HG03196 (cell line): ENCODE data around the gene CACNB2.
"Not testable (repeated sequence)": the region's sequence is repeated elsewhere in the genome, so short reads cannot be mapped to it uniquely, and the experiment has no call there.

Source experiments
- ATAC-seq: cut with Tn5 transposase; IDR thresholded peaks from one replicate; pipeline ENCODE4 v1.9.1; 2021; ENCODE audit not compliant: unreplicated experiment

Gene CACNB2

DNA sequence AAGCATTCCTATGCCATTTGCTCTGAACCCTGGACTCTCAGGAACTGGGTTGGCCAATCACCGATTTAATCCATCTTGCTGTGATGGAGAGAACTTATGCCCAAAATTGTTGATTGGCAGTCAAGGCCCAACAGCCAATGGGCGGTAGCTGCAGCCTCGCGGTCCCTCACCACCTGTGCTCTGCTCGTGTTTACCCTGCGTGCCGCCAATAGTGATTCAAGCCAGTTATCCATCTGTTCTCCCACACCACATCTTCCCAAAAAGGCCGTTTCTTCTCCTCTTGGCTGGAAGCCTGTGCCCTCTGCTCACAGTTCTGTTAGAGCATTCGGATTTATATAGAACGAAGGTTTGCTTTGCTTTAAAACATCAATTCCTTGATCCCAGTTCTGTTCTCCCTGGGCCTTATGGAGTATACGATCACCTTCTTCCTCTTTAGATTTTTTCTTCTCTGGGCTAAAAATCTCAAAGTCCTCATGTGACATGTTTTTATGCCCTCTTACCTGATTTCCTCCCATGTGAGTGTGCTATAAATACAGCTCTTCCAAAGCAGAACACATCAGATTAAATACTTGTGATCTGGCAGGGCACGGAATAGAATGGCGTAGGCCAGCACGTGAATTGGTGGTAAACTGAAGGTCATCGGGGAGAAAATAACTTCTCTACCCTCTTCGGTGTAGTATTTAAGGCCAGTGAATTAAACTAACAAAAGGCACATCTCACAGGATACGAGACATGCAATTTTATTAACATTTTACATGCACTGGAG is 298.3 kb downstream of the CACNB2 start:
- ATAC-seq: no peak

DNA sequence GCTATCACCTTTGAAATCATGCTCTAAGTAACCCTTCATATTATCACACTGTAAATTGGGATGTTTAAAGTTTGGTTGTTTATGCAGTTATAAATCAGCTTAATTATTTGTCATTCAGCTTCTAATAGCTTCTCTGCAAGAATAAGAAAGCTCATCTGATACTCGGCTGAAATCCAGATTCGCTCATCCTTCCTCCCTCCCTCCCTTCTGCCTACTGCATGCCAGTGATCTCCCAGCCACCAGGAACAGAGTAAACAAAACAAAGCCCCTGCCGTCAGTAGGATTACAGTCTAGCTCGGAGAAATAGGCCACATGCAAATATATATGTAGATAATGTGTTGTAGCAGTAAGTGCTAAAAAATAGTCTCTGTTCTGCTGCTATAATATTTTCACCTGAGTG is 299.4 kb downstream of the CACNB2 start:
- ATAC-seq: no peak

DNA sequence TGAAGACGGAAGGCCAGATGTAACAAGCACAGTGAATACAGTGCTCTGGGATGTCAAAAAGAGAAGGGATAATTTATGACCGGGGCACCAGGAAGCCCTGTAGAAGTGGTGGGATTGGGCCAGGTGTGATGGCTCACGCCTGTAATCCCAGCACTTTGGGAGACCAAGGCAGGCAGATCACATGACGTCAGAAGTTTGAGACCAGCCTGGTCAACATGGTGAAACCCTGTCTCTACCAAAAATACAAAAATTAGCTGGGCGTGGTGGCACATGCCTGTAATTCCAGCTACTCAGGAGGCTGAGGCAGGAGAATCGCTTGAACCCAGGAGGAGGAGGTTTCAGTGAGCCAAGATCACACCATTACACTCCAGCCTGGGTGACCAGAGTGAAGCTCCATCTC is 305.4 kb downstream of the CACNB2 start:
- ATAC-seq: not testable (repeated sequence)

DNA sequence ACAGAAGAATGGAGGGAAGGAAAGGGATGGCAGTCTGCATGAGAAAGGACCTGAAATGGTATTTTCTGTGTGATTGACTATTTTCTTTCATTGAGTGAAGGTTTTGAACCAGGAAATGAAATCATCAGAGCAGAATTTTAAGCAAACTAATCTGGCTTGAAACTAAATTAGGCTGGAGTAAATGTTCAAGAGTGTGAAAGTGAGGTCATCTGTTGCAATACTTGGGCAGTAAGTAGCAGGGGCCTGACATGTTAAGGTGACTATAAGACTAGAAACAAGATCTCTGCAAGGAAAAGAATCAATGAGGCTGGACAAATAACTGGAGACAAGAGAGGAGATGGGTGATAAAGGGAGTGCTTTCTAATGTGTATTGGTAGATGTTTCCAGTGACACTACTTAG is 306.0 kb downstream of the CACNB2 start:
- ATAC-seq: no peak

DNA sequence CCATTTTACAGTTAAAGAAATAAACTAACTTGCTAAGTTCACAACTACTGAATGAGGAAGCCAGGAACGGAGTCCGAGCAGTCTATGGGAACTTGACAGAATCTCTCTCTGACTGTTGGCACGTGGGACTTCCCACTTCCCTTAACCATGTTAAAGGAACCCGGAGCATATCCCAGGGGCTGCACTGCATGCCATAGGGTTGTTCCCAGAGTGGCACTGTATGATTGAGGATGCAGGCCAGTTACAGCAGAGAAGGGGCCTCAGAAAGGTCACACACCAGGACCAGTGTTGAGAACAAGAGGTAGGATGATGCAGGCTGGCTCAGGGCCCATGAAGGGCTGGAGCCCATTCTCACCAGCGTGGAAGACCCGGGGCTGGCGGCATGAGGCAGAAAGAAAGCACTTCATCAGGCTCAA is 309.4 kb downstream of the CACNB2 start:
- ATAC-seq: no peak

DNA sequence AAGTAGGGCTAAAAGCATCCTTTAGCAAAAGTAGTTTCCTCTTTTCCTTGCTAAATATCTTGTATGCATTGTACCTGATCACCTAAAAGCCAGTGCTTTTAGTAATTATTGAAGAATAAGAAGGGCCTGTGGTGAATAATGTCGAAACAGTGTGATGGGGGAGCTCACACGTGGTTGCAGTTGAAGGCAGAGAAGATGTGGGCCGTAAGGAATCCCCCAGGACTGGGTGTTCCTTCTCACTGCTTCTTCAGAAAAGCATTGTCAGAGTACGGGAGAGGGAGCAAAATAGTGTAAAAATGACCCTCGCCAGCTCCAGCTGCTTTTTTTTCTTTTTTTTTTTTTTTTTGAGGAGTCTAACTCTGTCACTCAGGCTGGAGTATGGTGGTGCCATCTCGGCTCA is 310.1 kb downstream of the CACNB2 start:
- no peak for ATAC-seq

DNA sequence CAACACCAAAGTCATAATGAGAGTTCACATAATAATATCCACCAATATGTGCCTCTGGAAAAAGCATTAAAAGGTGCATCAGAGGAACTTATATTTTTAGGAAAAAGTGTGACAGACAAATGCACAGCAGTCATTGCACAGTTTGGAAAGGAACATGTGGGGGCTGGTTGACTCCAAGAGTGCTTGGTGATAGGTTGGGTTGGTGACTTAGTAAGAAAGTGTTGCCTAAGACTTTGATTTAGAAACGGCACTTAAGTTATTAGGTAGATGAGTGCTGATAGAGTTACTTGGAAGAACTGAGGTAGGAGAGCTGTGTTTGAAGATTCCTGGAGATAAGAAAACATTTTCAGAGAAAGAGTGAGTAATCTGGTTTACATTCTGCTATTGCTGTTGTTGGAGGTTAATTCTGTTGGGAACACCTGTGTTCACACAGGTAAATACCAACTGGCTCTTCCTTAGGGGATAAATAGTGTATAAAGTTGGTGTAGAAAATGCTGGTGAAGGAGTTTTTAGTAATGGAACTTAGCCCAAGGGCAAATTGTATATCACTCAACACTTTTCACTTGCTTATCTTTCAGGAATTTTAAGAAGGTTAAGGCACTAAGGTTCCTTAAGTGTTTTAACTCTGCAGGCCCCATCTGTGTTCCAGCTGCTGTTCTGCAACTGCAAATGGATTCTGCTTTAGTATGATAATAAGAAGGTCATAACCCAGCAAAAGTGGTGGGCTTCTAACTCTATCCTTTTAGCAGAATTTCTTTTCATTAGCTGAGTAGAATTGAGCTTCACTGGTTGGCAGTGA is 315.1 kb downstream of the CACNB2 start:
- ATAC-seq: no peak

DNA sequence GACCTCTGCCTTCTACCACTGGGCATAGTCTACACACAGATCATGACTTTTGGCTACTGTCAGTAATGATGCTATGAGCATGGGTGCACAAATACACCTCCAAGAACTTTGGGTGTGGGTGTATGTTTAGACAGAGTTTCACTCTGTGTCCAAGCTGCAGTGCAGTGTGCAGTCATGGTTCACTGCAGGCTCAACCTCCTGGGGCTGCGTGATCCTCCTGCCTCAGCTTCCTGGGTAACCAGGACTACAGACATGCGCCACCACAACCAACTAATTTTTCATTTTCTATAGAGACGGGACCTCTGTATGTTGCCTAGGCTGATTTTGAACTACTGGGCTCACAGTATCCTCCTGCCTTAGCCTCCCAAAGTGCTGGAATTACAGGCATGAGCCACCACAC is 316.8 kb downstream of the CACNB2 start:
- ATAC-seq: peak; percentile 99

DNA sequence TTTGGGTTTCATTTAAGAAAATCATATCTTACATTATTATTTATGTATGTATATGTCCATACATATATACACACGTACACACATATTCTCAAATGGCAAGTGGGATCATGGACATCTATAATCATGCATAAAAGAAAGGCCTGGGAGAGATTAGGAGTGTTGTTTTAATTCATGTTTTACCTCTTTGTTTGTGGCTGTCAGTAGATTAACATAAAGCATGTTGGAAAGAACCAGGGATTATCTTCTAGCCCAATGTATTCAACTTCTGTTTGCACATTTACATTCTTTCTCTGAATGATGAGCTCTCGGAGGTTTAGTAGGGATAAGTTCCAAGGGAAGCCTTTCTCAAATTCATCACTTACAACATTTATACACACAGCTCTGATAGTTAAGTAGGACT is 319.8 kb downstream of the CACNB2 start:
- no peak for ATAC-seq

DNA sequence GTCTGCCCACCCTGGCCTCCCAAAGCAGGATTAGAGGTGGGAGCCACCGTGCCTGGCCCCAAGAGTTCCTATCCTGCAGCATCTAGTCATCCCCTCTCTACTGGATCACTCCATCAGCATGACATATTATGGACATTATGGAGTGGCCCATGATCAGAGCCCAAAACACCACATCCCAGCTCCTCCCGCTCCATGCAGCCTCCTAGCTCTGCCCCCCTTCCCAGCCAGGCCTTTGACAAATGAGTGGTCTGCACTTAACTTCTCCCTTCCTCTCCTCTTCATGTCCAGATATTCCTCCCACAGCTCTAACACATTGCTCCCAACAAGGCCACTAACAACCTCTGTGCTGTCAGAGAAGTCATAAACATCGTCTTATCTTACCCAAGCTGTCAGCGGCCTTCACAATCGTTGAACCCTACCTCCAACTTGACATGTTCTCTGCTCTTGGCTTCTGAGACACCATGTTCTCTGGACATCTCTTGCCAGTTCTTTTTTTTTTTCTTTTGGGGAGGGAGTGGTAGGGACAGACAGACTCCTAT is 323.5 kb downstream of the CACNB2 start:
- ATAC-seq: no peak

DNA sequence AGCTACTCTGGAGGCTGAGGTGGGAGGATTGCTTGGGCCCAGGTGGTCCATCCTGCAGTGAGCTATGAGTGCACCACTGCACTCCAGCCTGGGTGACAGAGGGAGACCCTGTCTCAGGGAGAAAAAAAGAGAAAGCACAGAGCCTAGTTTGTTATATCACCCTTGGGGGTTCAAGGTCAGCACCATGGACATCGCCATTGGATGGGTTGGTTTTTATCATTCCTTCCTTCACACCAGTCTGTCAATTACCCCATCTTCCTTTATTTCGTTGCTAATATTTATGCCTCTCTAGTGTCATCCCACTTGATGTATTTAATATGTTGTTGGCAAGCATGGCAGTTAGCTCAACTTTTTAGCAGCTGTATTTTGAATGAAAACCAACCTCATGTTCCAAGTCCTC is 328.9 kb downstream of the CACNB2 start:
- ATAC-seq: no peak

DNA sequence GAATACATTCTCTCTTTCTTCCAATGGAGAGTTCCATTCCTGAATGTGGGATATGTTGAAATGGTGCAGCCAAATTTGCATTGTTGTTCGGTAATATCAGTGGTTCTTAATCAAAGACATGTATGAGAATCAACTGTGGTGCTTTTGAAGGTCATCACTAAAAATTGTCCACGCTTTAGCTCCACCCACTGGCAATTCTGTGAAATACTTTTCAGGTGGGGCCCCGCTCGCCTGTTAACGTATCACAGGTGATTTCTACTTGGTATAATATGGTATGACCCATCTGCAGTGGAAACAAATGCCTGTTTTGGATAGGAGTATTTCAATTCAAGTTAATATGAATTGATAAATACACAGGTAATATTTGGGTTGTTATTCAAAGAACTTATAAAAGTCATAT is 332.8 kb downstream of the CACNB2 start:
- ATAC-seq: no peak

DNA sequence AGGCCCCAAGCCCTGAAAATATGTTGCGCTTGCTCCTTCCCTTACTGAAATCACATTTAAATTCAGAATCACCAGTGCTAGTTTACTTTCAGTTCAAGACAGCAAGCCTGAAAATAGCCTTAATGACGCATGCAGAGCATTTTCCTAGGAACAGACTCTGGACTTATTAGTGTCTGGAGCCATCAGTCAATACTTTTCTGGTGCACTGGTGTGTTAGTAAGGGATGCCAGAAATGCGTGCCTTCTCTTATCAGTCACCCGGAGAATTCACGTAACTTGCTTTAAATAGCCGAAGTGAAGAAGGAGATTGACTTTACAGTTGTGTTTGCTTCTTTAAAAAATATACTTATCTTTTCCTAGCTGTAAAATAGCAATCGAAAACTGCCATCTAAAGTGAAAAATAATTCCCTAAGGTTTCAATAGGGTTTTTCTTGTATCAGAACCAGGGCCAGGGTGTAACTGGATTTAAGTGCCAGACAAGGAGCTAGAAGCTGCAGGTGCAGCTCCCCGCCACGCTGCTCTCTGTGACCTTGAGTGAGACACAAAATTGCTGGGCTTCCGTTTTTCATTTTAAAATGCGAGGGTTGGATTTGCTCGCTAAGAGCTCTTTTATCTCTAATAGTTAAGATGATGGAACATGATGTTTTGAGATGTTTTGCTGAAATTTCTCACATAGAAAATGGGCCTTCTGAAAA is 333.3 kb downstream of the CACNB2 start:
- ATAC-seq: no peak

DNA sequence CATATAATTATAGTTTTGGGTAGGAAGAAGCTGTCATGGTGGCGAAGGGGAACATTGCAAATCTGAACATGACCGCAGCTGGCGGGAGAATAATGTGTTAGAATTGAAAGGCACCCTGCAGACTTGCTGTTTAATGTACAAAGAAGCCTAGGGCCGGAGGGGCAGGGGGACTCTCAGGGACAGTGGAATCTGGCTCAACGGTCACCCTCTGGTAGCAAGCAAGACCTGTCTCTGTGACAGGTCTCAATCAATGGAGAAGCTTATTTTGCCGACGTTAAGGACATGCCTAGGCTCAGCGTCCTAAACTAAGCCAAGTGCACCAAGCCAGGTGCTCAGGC is 333.9 kb downstream of the CACNB2 start:
- ATAC-seq: no peak

DNA sequence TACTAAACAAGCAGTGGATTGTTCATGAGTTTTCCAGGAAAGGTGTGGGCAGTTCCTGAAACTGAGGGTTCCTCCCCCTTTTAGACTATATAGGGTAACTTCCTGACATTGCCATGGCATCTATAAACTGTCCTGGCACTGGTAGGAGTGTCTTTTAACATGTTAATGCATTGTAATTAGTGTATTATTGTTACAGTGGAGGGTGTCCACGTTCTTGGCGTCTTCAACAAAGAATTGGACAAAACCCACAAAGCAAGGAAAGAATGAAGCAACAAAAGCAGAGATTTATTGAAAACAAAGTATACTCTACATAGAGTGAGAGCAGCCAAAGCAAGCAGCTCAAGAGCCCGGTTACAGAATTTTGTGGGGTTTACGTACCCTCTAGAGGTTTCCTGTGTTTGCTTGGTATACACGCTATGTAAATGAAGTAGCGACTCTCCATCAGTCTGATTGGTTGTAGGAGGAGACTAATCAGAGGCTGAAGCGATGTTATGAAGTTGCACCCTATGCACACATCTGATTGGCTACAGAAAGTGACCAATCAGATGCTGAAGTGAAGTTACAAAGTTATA is 335.9 kb downstream of the CACNB2 start:
- no peak for ATAC-seq

DNA sequence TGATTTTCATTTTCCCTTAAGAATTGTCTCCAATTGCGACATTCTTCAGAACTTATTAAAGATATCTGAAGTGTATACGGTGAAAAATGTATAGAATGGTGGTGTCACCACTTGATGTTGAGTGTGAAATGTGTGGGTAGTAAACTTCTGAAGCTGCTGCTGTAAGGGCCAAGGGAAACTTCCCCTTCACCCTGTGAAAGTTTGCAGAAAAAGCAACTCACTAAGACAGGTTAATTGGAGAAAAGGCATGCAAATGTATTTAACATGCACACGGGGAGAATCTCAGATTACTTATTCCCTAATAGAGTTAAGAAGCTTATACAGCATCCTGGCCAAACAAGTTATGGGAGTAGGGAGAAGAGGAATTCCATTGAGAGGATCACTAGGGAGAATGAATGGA is 338.1 kb downstream of the CACNB2 start:
- no peak for ATAC-seq

DNA sequence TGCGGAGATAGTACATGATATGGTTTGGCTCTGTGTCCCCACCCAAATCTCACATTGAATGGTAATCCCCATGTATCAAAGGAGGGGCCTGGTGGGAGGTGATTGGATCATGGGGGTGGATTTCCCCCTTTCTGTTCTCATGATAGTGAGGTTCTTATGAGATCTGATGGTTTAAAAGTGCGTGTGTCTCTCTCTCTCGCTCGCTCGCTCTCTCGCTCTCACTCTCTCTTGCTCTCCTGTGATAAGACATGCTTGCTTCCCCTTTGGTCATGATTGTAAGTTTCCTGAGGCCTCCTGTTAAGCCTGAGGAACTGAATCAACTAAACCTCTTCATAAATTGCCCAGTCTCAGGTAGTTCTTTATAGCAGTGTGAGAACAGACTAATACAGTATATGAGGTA is 339.3 kb downstream of the CACNB2 start:
- no peak for ATAC-seq

DNA sequence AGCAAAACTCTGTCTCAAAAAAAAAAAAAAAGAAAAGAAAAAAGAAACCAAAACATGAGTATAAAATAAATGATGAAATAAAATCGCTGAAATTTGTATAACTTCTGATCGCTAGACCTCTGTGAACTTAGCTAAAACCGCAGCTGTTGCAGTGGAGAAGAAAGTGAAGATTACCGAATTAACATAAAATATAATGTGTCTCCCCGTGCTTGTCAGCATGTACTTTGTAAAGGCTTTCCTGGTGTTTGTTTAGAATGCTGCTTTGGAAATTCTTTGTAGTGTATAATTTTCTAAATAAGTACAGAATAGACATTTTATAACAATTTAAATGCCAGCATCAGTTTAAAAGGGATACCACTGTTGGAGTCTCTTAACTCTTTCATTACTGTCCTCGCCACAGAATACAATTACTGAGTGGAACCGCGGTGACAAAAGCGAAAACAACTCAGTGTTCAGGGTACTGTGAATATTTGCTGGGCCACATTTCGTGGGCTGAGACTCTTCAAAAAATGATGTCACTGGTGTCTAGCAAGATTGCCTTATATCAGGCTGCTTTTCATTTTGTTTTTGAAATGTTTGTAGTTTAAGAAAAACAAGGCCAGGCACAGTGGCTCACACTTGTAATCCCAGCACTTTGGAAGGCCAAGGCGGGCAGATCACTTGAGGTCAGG is 343.4 kb downstream of the CACNB2 start:
- ATAC-seq: no peak

DNA sequence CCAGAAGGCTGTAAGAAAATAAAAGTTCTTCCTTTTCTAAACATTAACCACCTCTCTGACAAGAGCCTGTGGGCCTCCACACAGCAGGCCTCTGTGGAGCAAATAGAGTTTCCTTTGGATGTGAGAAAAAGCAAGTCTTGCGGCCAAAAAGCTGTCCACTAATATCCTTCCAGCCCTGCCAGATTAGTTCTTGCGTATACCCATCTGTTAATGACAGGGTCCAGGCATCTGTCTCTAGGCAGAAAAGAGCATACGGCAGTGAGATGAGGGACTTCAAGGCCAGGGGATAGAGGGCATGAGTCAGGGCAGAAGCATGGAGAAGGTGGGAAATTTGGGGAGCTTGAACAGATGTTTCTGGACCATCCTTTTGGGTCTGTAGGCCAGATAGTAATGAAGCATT is 346.2 kb downstream of the CACNB2 start:
- ATAC-seq: no peak

DNA sequence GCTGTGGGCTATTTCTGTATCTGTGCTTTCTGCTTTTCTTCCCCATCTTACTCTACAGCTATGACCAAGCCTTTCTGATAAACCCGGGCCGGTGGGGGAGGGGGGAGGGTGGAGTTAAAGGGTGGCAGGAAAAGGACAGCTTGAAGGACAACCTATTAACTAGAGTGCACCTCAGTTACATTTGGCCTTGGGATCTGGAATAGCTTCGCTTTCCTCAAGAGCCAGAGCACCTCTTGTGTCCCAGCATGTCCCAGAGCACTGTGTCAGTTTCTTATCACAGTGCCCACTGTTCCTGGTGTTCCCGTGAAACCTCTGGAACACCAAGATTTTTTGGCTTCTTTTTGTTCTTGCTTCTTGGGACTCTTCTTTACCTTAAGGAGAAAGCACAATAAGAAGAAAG is 350.5 kb downstream of the CACNB2 start:
- no peak for ATAC-seq

DNA sequence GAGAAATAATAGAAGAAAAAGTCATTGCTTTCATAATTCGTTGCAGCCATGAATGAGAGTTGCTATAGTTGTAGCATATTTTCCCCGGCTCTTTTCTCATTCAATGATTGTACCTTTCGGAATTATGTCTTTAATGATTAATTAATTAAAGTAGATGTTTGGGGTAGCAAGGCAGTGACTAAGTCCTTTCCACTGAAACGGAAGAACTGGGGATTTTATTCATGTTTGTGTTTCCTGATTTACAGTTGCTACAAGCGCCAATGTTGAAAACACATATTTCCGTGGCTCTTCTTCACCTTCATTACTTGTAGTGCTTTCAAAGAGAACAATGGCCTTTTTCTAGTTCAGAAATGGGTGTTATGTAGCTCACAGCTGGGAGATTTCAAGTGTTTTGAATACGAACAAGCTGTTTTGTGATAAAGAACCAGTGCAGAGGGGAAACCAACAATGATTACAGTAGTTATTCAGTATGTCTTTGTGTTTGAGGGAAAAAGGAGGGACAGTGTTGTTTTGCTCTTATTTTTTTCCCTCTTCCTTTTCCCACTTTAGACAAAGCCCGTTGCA is 357.7 kb downstream of the CACNB2 start:
- ATAC-seq: no peak
